GM12864 (cell line): Measurements from ENCODE around the gene PITPNB.

ENCODE experiments used
- DNase-seq: peaks from one replicate; pipeline ENCODE4 v3.0.0-alpha.2; 2011; ENCODE audit warnings: low read depth
- H3K4me3 ChIP-seq: 2 replicates; pipeline ENCODE4 v1.5.1; 2011; ENCODE audit warnings: mild to moderate bottlenecking, low read depth, low read length, control low read depth
- TF ChIP-seq, protein P1 (sequence below): IDR thresholded peaks from 2 replicates; pipeline ENCODE4 v1.5.1; 2011; ENCODE audit warnings: low read depth, mild to moderate bottlenecking, moderate library complexity, low read length, control low read depth, inconsistent platforms; ENCODE audit errors: missing control alignments

PITPNB gene

DNA sequence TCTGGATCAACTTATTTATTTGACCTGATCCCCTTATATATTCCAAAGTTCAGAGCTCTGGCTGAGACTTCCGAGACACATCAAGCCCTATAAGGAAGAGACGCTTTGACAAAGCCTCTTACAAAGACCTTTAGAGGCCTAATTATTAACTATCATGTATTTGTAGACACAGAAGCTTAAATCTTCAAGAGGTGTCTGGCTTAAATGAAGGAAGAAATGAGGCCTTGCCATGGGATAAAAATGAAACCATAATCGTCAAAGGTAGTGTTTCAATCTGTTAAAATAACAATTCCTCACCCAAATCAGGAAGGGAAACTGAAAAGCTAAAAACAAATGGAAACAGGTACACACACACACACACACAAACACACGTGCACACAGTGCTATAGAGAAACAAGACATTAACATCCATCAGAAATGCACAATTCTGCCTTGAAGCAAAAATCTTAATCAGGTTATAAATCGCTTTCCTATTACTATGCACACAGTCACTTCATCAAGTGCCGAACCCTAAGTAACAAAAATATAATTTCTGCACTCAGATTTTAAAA, 50.2 kb downstream of the PITPNB start:
- TF ChIP-seq, protein P1, sequence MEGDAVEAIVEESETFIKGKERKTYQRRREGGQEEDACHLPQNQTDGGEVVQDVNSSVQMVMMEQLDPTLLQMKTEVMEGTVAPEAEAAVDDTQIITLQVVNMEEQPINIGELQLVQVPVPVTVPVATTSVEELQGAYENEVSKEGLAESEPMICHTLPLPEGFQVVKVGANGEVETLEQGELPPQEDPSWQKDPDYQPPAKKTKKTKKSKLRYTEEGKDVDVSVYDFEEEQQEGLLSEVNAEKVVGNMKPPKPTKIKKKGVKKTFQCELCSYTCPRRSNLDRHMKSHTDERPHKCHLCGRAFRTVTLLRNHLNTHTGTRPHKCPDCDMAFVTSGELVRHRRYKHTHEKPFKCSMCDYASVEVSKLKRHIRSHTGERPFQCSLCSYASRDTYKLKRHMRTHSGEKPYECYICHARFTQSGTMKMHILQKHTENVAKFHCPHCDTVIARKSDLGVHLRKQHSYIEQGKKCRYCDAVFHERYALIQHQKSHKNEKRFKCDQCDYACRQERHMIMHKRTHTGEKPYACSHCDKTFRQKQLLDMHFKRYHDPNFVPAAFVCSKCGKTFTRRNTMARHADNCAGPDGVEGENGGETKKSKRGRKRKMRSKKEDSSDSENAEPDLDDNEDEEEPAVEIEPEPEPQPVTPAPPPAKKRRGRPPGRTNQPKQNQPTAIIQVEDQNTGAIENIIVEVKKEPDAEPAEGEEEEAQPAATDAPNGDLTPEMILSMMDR: no peak
- H3K4me3 ChIP-seq: no peak overlapping the region
- DNase-seq: no peak

DNA sequence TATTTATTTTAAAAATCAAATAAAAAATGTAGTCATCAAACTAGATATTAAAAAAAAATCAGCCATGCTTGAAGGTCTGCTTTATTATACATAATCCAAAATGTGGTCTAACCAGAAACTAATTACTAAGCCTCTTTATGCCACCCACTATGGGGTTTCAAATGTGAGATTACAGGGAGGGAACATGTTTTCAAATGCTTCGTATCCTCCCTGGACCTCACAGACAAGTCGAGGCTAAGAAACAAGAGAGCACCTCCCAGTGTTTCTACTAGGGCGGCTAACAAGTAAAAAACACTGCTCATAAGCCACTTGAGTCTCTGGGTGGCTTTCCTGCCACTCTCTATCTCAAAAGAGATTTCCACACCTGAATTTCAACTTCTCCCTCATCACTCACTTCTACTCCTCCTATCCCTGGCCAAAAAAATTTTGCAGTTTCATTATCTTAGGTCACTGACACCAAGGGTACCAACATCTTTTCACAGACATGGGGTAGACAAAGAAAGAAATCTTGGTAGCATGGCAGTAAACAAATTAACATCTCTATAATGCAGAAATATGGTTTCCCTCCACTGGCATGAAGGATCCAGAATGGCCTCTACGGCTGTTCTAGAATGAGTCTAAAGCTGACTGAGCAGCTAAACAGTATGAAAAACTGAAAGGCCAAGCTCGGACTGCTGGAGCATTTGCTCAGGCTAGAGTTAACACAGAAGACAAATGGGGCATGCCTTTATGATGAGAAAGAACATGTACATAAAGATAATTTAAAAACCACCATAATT, 50.9 kb downstream of the PITPNB start:
- TF ChIP-seq, protein P1: no peak
- no peak overlapping the region for H3K4me3 ChIP-seq
- no peak for DNase-seq

DNA sequence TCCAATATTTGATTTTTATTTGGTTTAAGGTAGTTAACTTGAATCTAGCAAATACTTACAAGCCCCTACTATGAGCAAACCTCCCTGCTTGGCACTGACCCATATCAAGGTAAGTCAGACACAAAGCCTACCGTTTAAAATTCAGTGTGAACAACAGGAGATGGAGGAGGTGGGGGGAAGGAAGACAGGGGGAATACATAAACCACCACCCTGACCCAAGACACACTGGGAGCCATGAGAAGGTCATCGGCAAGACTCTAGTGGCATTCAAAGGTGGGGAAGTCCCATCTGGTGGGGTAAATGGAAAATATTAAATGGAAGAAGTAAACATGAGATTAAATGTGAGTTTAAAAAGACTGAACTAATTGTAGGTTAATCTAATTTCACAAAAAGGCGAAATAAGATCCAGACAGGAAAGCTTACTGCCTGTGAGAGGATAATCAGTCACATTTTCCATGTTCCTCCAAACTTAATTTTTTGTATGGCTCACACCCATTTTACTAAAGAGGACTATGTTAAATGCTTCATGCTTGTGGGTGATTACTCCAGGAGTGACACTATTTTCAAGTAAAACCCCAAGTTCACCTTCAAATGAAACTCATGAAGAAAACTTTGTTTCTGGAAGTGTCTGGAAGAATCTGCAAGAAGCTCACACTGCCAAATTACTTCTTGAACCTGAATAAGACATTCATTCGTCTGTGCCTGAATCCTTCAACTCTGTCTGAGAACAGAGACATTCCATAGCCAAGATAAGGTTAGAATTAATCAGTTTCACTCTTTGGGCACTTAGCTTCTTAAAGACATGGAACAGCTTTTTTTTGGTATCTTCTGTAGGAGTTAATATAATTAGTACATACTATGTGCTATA, 51.7 kb downstream of the PITPNB start:
- TF ChIP-seq, protein P1: no peak
- DNase-seq: no peak
- H3K4me3 ChIP-seq: no peak overlapping the region

DNA sequence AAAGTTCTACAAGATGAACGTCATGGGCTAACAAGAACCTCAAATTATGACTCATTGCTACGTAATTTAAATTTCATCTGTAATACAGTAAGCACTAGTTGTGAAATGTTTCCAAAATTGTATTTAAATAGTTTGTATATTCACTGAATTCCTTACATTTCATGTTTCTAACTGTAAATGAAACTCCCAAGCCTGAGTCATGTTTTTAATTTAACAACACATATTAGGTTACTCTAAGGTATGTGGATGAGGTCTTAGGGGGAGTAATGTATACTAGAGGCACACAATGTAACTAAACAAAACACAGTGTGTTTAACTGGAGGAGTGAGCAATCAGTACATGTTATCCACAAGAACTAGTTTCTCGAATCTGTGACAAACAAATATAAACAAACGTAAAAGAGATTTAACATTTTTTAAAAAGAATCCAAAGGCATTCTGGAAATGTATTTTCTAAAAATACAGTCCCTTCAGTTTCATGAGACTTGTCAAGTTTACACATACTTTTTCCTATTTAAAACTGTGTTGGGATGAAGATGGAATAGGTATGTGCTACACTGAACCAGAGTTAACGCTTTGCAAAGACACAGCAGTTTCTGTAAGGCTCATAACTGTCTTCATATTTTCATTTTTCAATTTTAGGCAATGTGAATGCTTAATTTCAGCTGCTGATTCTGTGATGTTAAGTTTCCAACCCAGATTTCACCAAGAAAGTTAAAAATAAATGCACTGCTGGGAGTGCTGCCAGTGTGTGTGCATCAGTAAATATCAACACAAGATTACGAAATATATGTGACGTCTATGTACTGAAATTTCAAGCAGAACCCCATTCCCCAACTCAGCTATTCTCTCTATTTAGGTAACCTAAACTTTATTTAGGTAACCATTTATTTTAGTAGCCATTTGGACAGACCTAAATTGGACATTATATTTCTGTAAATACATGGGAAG, 52.6 kb downstream of the PITPNB start:
- no peak for DNase-seq
- TF ChIP-seq, protein P1: no peak

DNA sequence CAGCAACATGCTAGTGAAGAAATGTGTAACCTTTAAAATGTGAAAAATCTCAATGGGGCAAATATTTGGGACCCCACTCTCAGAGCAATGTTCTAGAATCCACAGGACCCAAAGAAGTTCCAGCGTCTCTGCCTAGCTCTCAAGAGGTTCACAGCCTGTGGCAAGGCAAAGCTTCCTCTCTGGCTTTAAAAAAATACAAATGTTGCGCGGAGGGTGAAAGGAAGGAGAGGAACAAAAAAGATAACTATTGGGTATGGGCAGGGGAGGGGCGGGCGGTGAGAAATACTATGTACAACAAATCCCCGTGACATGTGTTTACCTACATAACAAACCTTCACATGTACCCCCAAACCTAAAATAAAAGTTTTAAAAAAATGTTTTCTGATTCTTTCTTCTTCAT, 53.6 kb downstream of the PITPNB start:
- TF ChIP-seq, protein P1: no peak
- no peak for DNase-seq

More for the DNA sequence above, 52.6 kb downstream of the PITPNB start:
- no peak overlapping the region for H3K4me3 ChIP-seq

DNA sequence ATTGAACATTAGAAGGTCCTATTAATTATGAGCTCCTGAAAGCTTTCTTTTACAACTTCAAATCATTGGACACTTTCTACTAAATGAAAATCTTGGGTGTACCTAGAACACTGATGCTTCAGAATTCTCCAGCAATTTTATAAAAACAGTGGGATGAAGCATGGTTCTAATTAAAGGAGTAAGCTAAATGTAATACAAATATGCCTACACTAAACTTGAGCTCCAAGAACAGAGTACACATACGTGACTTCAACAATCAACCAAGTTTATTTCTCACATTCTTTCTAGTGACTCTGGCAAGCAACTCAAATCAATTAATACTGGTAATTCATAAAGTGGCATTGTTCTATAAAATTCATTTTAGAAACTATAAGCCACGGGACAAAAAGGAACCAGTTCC, 55.5 kb downstream of the PITPNB start:
- no peak for DNase-seq
- no peak overlapping the region for H3K4me3 ChIP-seq
- TF ChIP-seq, protein P1: no peak

More for the DNA sequence above, 53.6 kb downstream of the PITPNB start:
- no peak overlapping the region for H3K4me3 ChIP-seq
